DND-41 (cell line): ENCODE measurements around the gene PARM1.

Source experiments
- CTCF ChIP-seq: IDR thresholded peaks from 2 replicates; pipeline ENCODE4 v1.5.1; 2012; ENCODE audit warnings: borderline replicate concordance, low read length, moderate library complexity, mild to moderate bottlenecking; ENCODE audit not compliant: poor library complexity, severe bottlenecking; ENCODE audit errors: extremely low read depth
- EZH2 ChIP-seq: IDR thresholded peaks from 3 replicates; pipeline ENCODE4 v1.6.1; 2012; ENCODE audit warnings: borderline replicate concordance, low read depth, mild to moderate bottlenecking, moderate library complexity, low read length, inconsistent platforms; ENCODE audit not compliant: severe bottlenecking

- TF ChIP-seq CTCF (no peak), EZH2 (no peak)
Measured at GRCh38 chr4:74996996-74997395, 64.1 kb downstream of the PARM1 start.
